ENCODE data around the gene TMC2. TPM values are rescaled to one million over a fixed set of nuclear protein-coding genes. Genes with fewer than 3 reads are reported as not detected.

TMC2 gene
- total and polyA plus RNA-seq, 2 of the 8 experiments (the other 6 are each of a cell fraction or from before 2014, with no cell fraction given) = not detected

GRCh38 chr20:2659547-2659946 lies 123.2 kb downstream of the TMC2 start:
- Histone ChIP-seq H3K14ac (ENCODE audit: insufficient read length) (no peak overlapping the region), H3K4me1 (replicated peaks in 1 of 4; ENCODE audit: control insufficient read depth in 3 of 4, insufficient read depth in 4 of 4, low read length in 3 of 4) (peaks cover 0 to 4% (median 2%) of the 10 kb centered on the region in 4 experiments; a peak in 3 of 7 replicates), H3K9me3 (ENCODE audit: insufficient read depth in 2 of 2, low read depth in 1 of 2, low read length in 1 of 2) (no peaks in the 10 kb centered on the region), H3K23me2 (ENCODE audit: low read depth, low read length) (peaks cover 4% of the 10 kb centered on the region; the same call in 1 of the 2 replicates), H2BK120ac (replicated peaks; ENCODE audit: low read depth, low read length) (no peak overlapping the region), H4K20me1 (replicated peaks in 1 of 2; ENCODE audit: control insufficient read depth in 1 of 2, insufficient read depth in 2 of 2, low read length in 2 of 2) (peaks cover 27 to 35% of the 10 kb centered on the region in 2 experiments), H3K27ac (ENCODE audit: low read depth, low read length) (no peak overlapping the region), H2BK5ac (ENCODE audit: low read depth, low read length) (no peak overlapping the region), H4K8ac (ENCODE audit: extremely low read depth, insufficient read depth, low read length) (no peak overlapping the region; the same call in 1 of the 2 replicates), H3K36me3 (ENCODE audit: control insufficient read depth in 2 of 4, insufficient read depth in 4 of 4, low read length in 3 of 4) (peaks cover 32 to 76% (median 59%) of the 10 kb centered on the region in 4 experiments), H3K23ac (ENCODE audit: insufficient read length) (no peak overlapping the region), H4K91ac (replicated peaks; ENCODE audit: insufficient read length, low read length) (no peak overlapping the region), H3K79me2 (ENCODE audit: control insufficient read depth in 1 of 2, insufficient read depth in 2 of 2, low read length in 2 of 2) (peaks cover under 1 to 24% of the 10 kb centered on the region in 2 experiments; a peak in 3 of 4 replicates), H3K4me3 (ENCODE audit: extremely low read depth in 1 of 4, insufficient read depth in 2 of 4, low read depth in 3 of 4, low read length in 4 of 4) (no peak overlapping the region), H2BK15ac (ENCODE audit: low read length) (no peak overlapping the region), H3K4me2 (ENCODE audit: insufficient read depth in 1 of 2, low read depth in 2 of 2, low read length in 2 of 2) (no peak overlapping the region), H3K9ac (replicated peaks in 1 of 4; ENCODE audit: extremely low read depth in 1 of 4, low read depth in 3 of 4, low read length in 3 of 4) (no peak overlapping the region), H2AK5ac (ENCODE audit: low read depth, low read length) (no peak overlapping the region), H3K4ac (replicated peaks; ENCODE audit: insufficient read length, low read depth, low read length) (no peak overlapping the region), H3K18ac (ENCODE audit: extremely low read depth, low read length) (no peak overlapping the region), H2BK12ac (ENCODE audit: low read depth, low read length) (no peak overlapping the region), H3K56ac (replicated peaks; ENCODE audit: insufficient read length, low read depth, low read length) (no peak overlapping the region), H3K79me1 (ENCODE audit: low read depth, low read length) (peaks cover 9% of the 10 kb centered on the region; the same call in 1 of the 2 replicates), H3K27me3 (replicated peaks in 1 of 4; ENCODE audit: control insufficient read depth in 3 of 4, extremely low read depth in 1 of 4, insufficient read depth in 3 of 4, low read length in 3 of 4) (no peaks in the 10 kb centered on the region), H2AFZ (ENCODE audit: low read length) (no peak overlapping the region), H2BK20ac (ENCODE audit: low read length) (no peak overlapping the region), H4K5ac (ENCODE audit: insufficient read length, low read depth, low read length) (no peak overlapping the region)
- TF ChIP-seq CBX8 (IDR thresholded peaks at IDR 0.05; ENCODE audit: borderline replicate concordance, low read depth, low read length) (no peak), POLR2AphosphoS5 (IDR thresholded peaks at IDR 0.05; ENCODE audit: low read depth, low read length) (peak; percentile 15; the same call in 1 of the 2 replicates)
- DNase-seq (ENCODE audit: low read depth in 1 of 2, low spot score in 2 of 2) = no peak
- CTCF ChIA-PET (ENCODE audit: partially characterized antibody) = interaction anchor here (1.3 to 1.8 kb wide), 2 partner anchors 12 to 13 kb away, joined by 4 to 5 read pairs; no protein-coding TSS in a partner anchor
- 96% methylated on average over 10 of the region's 10 CpGs; no CpG with 5 or more reads in 1 of the 2 experiments for WGBS, 2 experiments (ENCODE audit: extremely low coverage in 1 of 2, insufficient coverage in 1 of 2, insufficient read length in 1 of 2, insufficient replicate concordance in 2 of 2, low coverage in 1 of 2, low lambda C conversion rate in 2 of 2, missing lambda C conversion rate in 1 of 2)
- POLR2A ChIA-PET (ENCODE audit: partially characterized antibody) = interaction anchor here (0.8 to 28.5 kb wide), 7 partner anchors 10 to 196 kb away, joined by 3 to 463 read pairs (median 7); partner anchors contain the start of gene NOP56
- FAIRE-seq = no peak

All from H1 (cell line).